Measurements from ENCODE around the gene ANKRD37. TPM values are rescaled to one million over a fixed set of nuclear protein-coding genes. Genes with fewer than 3 reads are reported as not detected.

ANKRD37 gene
- total and polyA plus RNA-seq, 12 donors, result 7.6 to 28.6 (median 13.7) TPM

- 92 to 97% methylated on average over 6 of the region's 6 CpGs for WGBS, 2 donors
- intact Hi-C loops (cut with DNase I), result no loop called here
- no peak for DNase-seq
- ATAC-seq, result no peak
- peaks cover 0 to 3% (median 0%) of the 10 kb centered on the region in 9 donors for H3K4me1 ChIP-seq
- H3K4me3 ChIP-seq, result no peak overlapping the region
- no peaks in the 10 kb centered on the region for H3K27me3 ChIP-seq
- peaks cover 0 to 100% (median 43%) of the 10 kb centered on the region in 9 donors for H3K36me3 ChIP-seq
- peaks cover 0 to 9% (median 0%) of the 10 kb centered on the region in 11 donors for H3K9me3 ChIP-seq
- peak overlapping the region in 1 of 10 donors; percentile 58 for H3K27ac ChIP-seq
- TF ChIP-seq, protein P1, sequence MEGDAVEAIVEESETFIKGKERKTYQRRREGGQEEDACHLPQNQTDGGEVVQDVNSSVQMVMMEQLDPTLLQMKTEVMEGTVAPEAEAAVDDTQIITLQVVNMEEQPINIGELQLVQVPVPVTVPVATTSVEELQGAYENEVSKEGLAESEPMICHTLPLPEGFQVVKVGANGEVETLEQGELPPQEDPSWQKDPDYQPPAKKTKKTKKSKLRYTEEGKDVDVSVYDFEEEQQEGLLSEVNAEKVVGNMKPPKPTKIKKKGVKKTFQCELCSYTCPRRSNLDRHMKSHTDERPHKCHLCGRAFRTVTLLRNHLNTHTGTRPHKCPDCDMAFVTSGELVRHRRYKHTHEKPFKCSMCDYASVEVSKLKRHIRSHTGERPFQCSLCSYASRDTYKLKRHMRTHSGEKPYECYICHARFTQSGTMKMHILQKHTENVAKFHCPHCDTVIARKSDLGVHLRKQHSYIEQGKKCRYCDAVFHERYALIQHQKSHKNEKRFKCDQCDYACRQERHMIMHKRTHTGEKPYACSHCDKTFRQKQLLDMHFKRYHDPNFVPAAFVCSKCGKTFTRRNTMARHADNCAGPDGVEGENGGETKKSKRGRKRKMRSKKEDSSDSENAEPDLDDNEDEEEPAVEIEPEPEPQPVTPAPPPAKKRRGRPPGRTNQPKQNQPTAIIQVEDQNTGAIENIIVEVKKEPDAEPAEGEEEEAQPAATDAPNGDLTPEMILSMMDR (IDR thresholded peaks at IDR 0.05), result no peak
These were observed 8.8 kb downstream of the ANKRD37 start for GRCh38 chr4:185405296-185405999.

GRCh38 chr4:185408432-185408831 is 11.8 kb downstream of the ANKRD37 start:
- Histone ChIP-seq H3K9me3 (peaks cover 0 to 9% (median 0%) of the 10 kb centered on the region in 11 donors), H3K4me3 (no peak overlapping the region), H3K4me1 (peaks cover 0 to 12% (median 0%) of the 10 kb centered on the region in 9 donors), H3K27ac (no peak overlapping the region), H3K27me3 (no peaks in the 10 kb centered on the region), H3K36me3 (peaks cover 0 to 100% (median 51%) of the 10 kb centered on the region in 9 donors)
- WGBS, 2 donors, result 96 to 98% methylated on average over 2 of the region's 2 CpGs
- intact Hi-C loops (cut with DNase I), result no loop called here
- DNase-seq (no peak), ATAC-seq (no peak)
- TF ChIP-seq, protein P1 (IDR thresholded peaks at IDR 0.05), result no peak

GRCh38 chr4:185411849-185412248 is 15.2 kb downstream of the ANKRD37 start:
- no peak for DNase-seq
- no peak overlapping the region for H3K4me3 ChIP-seq
- H3K4me1 ChIP-seq, result peaks cover 0 to 15% (median 0%) of the 10 kb centered on the region in 9 donors
- intact Hi-C loops (cut with DNase I), result no loop called here
- H3K27ac ChIP-seq, result peak overlapping the region in 1 of 10 donors; percentile 45
- H3K36me3 ChIP-seq, result peaks cover 0 to 100% (median 37%) of the 10 kb centered on the region in 9 donors
- peak in 2 of 8 donors; percentile 38 to 56 for ATAC-seq
- H3K9me3 ChIP-seq, result peaks cover 0 to 9% (median 0%) of the 10 kb centered on the region in 11 donors
- H3K27me3 ChIP-seq, result no peaks in the 10 kb centered on the region
- WGBS, 2 donors, result 82 to 84% methylated on average over 5 of the region's 5 CpGs
- TF ChIP-seq, protein P1 (IDR thresholded peaks at IDR 0.05), result no peak

GRCh38 chr4:185412412-185412811 is 15.8 kb downstream of the ANKRD37 start:
- peak overlapping the region in 1 of 10 donors; percentile 45 for H3K27ac ChIP-seq
- H3K9me3 ChIP-seq, result peaks cover 0 to 9% (median 0%) of the 10 kb centered on the region in 11 donors
- WGBS, 2 donors, result 82 to 87% methylated on average over 5 of the region's 5 CpGs
- ATAC-seq (peak in 1 of 8 donors; percentile 50), DNase-seq (no peak)
- no peaks in the 10 kb centered on the region for H3K27me3 ChIP-seq
- peaks cover 0 to 100% (median 43%) of the 10 kb centered on the region in 9 donors for H3K36me3 ChIP-seq
- intact Hi-C loops (cut with DNase I), result no loop called here
- no peak overlapping the region for H3K4me3 ChIP-seq
- H3K4me1 ChIP-seq, result peaks cover 0 to 21% (median 4%) of the 10 kb centered on the region in 9 donors
- TF ChIP-seq, protein P1 (IDR thresholded peaks at IDR 0.05), result no peak

Data from heart right ventricle (tissue), 16 donors.